Kidney epithelial cell (primary cell): ENCODE data around the gene ELFN2. TPM values are rescaled to one million over a fixed set of nuclear protein-coding genes. Genes with fewer than 3 reads are reported as not detected.

Experiments
- DNase-seq: peaks from one replicate; pipeline ENCODE4 v3.0.0-alpha.2; 2010; ENCODE audit warnings: low read depth
- H3K27me3 ChIP-seq: 2 replicates; pipeline ENCODE4 v1.6.0; 2011; ENCODE audit warnings: low read length; ENCODE audit not compliant: control insufficient read depth, insufficient read depth
- H3K36me3 ChIP-seq: 2 replicates; pipeline ENCODE4 v1.5.1; 2011; ENCODE audit warnings: low read length; ENCODE audit not compliant: control insufficient read depth, insufficient read depth
- H3K4me3 ChIP-seq: 2 replicates; pipeline ENCODE4 v1.5.1; 2011; ENCODE audit warnings: low read depth, mild to moderate bottlenecking, control low read depth, low read length
- CTCF ChIP-seq: IDR thresholded peaks from 2 replicates; pipeline ENCODE4 v1.5.1; 2011; ENCODE audit warnings: mild to moderate bottlenecking, moderate library complexity, low read length, control low read depth, inconsistent platforms; ENCODE audit not compliant: insufficient read depth, poor library complexity, severe bottlenecking
- total RNA-seq: library from RNA; depleted of rRNA; stranded (reverse); fragments of >200 nt; gene quantifications from 2 replicates; pipeline ENCODE4 v1.2.3, GENCODE V29; 2015

The ELFN2 gene
- total RNA-seq, 1 donor from 2014 or later, result 0.96 TPM

GRCh38 chr22:37366601-37367000 is 60.7 kb downstream of the ELFN2 start:
- TF ChIP-seq CTCF, result no peak
- H3K27me3 ChIP-seq, result no peaks in the 10 kb centered on the region
- H3K4me3 ChIP-seq, result no peak overlapping the region

DNA sequence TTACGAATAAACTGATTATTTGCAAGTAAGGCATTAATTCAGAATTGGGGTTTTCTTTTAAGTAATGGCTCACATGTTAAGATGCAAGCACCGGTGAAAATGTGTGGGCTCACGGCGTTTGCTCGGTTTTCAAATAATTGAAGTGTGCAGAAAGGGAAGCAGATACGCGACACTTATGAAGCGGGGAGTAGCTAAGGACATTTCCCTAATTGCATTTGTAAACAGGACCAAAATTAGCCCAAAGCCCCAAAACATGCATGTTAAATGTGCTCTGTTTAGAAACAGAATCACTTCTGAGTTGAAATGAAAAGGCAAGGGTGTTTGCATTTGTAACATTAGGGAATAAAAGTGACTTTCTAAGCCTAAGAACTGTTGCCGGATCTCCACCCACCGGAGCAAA is 61.3 kb downstream of the ELFN2 start:
- no peaks in the 10 kb centered on the region for H3K27me3 ChIP-seq
- TF ChIP-seq CTCF, result no peak
- no peak overlapping the region for H3K4me3 ChIP-seq
- no peak for DNase-seq
- no peaks in the 10 kb centered on the region for H3K36me3 ChIP-seq

More at GRCh38 chr22:37366601-37367000, 60.7 kb downstream of the ELFN2 start:
- no peak for DNase-seq
- H3K36me3 ChIP-seq, result no peaks in the 10 kb centered on the region

GRCh38 chr22:37363261-37363992 is 63.9 kb downstream of the ELFN2 start:
- H3K27me3 ChIP-seq, result no peaks in the 10 kb centered on the region
- H3K36me3 ChIP-seq, result no peaks in the 10 kb centered on the region
- TF ChIP-seq CTCF, result no peak
- no peak overlapping the region for H3K4me3 ChIP-seq
- no peak for DNase-seq

DNA sequence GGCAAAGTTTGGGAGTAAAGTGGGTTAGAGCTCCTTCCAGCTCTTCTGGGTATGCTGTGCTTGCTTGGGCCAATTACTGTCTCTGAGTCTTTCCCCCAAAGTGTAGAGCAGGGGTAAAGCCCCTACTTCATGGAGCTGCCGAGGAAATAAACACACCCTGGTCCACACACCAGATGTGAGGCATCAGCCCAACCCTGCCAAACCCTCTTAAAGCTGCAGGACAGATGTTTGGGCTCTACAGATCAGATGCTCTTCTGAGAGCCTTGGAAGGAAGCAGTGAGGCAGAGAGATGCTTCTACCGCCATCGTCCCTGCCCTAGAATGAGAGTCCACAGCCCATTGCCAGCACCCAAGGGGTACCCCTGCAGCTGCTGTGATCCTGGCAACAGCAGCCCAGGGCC is 64.7 kb downstream of the ELFN2 start:
- Histone ChIP-seq H3K4me3 (no peak overlapping the region), H3K36me3 (no peaks in the 10 kb centered on the region), H3K27me3 (no peaks in the 10 kb centered on the region)
- no peak for TF ChIP-seq CTCF
- no peak for DNase-seq

GRCh38 chr22:37358917-37359316 is 68.4 kb downstream of the ELFN2 start:
- no peaks in the 10 kb centered on the region for H3K36me3 ChIP-seq
- no peak overlapping the region for H3K4me3 ChIP-seq
- TF ChIP-seq CTCF, result no peak
- DNase-seq, result no peak
- no peaks in the 10 kb centered on the region for H3K27me3 ChIP-seq

GRCh38 chr22:37358386-37358785 is 68.9 kb downstream of the ELFN2 start:
- no peak for DNase-seq
- TF ChIP-seq CTCF, result no peak
- Histone ChIP-seq H3K36me3 (no peaks in the 10 kb centered on the region), H3K27me3 (no peaks in the 10 kb centered on the region), H3K4me3 (no peak overlapping the region)
